Peyer's patch (tissue), 4 donors: ENCODE data around the gene CCNB1. TPM values are rescaled to one million over a fixed set of nuclear protein-coding genes. Genes with fewer than 3 reads are reported as not detected.

Experiments used
- DNase-seq, 3 donors: peaks; one replicate each; pipeline ENCODE4 v3.0.0-alpha.2; 2017 to 2019
- H3K27ac ChIP-seq, 4 donors: fragments of 200-600 bp; sonication (generic); one replicate each; pipeline ENCODE4 v1.5.1; 2016 to 2019
- H3K27me3 ChIP-seq, 2 donors: fragments of 200-600 bp; sonication (generic); one replicate each; pipeline ENCODE4 v1.5.1; 2019
- H3K36me3 ChIP-seq, 3 donors: fragments of 200-600 bp; sonication (generic); one replicate each; pipeline ENCODE4 v1.5.1; 2016 to 2019
- H3K4me1 ChIP-seq, 4 donors: fragments of 200-600 bp; sonication (generic); one replicate each; pipeline ENCODE4 v1.5.1; 2016 to 2019
- H3K4me3 ChIP-seq, 4 donors: fragments of 200-600 bp; sonication (generic); 1 replicate in 3 of 4; 2 replicates in 1 of 4; pipeline ENCODE4 v1.5.1; 2016 to 2019; ENCODE audit warnings: mild to moderate bottlenecking in 1 of 4
- H3K9me3 ChIP-seq, 4 donors: fragments of 200-600 bp; sonication (generic); one replicate each; pipeline ENCODE4 v1.5.1; 2016 to 2019; ENCODE audit warnings: mild to moderate bottlenecking in 1 of 4
- POLR2A ChIP-seq, 2 donors: fragments of 450-650 bp; IDR thresholded peaks; one replicate each; pipeline ENCODE4 v1.5.1; 2017; ENCODE audit warnings: antibody characterized with exemption in 2 of 2, mild to moderate bottlenecking in 2 of 2, moderate library complexity in 2 of 2
- total RNA-seq, 4 donors: library from RNA; depleted of rRNA; stranded (reverse); fragments of >200 nt; gene quantifications; one replicate each; pipeline ENCODE4 v1.1.0, GENCODE V29; 2016
- TF ChIP-seq, protein P1 (sequence below), 6 experiments: fragments of 450-650 bp in 4 of 6; fragments of 200-600 bp in 2 of 6; sonication (generic) in 1 of 6; IDR thresholded peaks; one replicate each; pipeline ENCODE4 v1.5.1; 2017 to 2019; ENCODE audit warnings: antibody characterized with exemption in 6 of 6, mild to moderate bottlenecking in 3 of 6, moderate library complexity in 1 of 6

CCNB1 gene
- total RNA-seq, 4 donors from 2014 or later = 8.1 to 22.3 (median 11.2) TPM

- Histone ChIP-seq H3K4me3 (no peak overlapping the region), H3K27ac (no peak overlapping the region), H3K4me1 (no peaks in the 10 kb centered on the region), H3K9me3 (no peaks in the 10 kb centered on the region), H3K36me3 (no peaks in the 10 kb centered on the region), H3K27me3 (no peaks in the 10 kb centered on the region)
- DNase-seq = no peak
- no peak for TF ChIP-seq POLR2A (IDR thresholded peaks at IDR 0.05)
- TF ChIP-seq, protein P1, sequence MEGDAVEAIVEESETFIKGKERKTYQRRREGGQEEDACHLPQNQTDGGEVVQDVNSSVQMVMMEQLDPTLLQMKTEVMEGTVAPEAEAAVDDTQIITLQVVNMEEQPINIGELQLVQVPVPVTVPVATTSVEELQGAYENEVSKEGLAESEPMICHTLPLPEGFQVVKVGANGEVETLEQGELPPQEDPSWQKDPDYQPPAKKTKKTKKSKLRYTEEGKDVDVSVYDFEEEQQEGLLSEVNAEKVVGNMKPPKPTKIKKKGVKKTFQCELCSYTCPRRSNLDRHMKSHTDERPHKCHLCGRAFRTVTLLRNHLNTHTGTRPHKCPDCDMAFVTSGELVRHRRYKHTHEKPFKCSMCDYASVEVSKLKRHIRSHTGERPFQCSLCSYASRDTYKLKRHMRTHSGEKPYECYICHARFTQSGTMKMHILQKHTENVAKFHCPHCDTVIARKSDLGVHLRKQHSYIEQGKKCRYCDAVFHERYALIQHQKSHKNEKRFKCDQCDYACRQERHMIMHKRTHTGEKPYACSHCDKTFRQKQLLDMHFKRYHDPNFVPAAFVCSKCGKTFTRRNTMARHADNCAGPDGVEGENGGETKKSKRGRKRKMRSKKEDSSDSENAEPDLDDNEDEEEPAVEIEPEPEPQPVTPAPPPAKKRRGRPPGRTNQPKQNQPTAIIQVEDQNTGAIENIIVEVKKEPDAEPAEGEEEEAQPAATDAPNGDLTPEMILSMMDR (IDR thresholded peaks at IDR 0.05) = no peak
These were observed 17.8 kb upstream of the CCNB1 start for GRCh38 chr5:69148981-69149675.

GRCh38 chr5:69149676-69150010 lies 17.3 kb upstream of the CCNB1 start:
- Histone ChIP-seq H3K4me3 (no peak overlapping the region), H3K9me3 (no peaks in the 10 kb centered on the region), H3K36me3 (no peaks in the 10 kb centered on the region), H3K27ac (no peak overlapping the region), H3K4me1 (no peaks in the 10 kb centered on the region), H3K27me3 (no peaks in the 10 kb centered on the region)
- TF ChIP-seq, protein P1 (IDR thresholded peaks at IDR 0.05) = no peak
- TF ChIP-seq POLR2A (IDR thresholded peaks at IDR 0.05) = no peak
- no peak for DNase-seq

DNA sequence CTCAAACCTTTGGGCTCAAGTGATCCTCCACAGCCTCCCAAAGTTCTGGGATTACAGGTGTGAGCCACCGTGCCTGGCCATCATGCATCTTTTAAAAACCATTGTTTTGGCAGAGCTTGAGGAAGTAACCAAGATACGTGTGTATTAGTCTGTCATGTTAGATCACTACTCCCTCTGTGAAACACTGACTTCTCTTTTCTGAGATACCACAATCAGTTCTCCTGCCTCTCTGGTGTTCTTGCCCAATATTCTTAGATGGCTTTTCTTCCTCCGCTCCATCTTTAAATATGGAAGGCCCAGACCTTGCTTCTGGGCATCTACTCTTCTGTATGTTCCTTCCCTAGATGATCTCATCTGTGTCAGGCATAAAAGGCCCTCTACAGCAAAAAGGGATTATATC lies 14.2 kb upstream of the CCNB1 start:
- TF ChIP-seq, protein P1 (IDR thresholded peaks at IDR 0.05) = no peak
- TF ChIP-seq POLR2A (IDR thresholded peaks at IDR 0.05) = no peak
- Histone ChIP-seq H3K9me3 (no peaks in the 10 kb centered on the region), H3K36me3 (no peaks in the 10 kb centered on the region), H3K4me1 (no peaks in the 10 kb centered on the region), H3K27me3 (no peaks in the 10 kb centered on the region), H3K27ac (no peak overlapping the region), H3K4me3 (no peak overlapping the region)
- no peak for DNase-seq

DNA sequence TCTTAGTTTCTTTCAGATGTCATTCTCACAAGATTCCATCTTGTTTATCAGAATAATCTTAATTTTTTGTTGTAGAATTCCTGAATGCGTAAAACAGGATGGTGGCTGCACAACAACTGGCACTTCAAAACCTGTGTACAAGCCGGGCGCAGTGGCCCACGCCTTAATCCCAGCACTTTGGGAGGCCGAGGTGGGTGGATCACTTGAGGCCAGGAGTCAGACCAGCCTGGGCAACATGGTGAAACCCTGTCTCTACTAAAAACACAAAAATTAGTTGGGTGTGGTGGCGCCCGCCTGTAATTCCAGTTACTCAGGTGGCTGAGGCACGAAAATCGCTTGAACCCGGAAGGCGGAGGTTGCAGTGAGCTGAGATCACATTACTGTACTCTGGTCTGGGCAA lies 10.5 kb upstream of the CCNB1 start:
- no peaks in the 10 kb centered on the region for H3K9me3 ChIP-seq
- no peak for DNase-seq
- H3K4me1 ChIP-seq = no peaks in the 10 kb centered on the region
- no peaks in the 10 kb centered on the region for H3K36me3 ChIP-seq
- no peaks in the 10 kb centered on the region for H3K27me3 ChIP-seq
- no peak overlapping the region for H3K27ac ChIP-seq
- TF ChIP-seq, protein P1 (IDR thresholded peaks at IDR 0.05) = no peak
- TF ChIP-seq POLR2A (IDR thresholded peaks at IDR 0.05) = no peak
- no peak overlapping the region for H3K4me3 ChIP-seq

- no peak overlapping the region for H3K27ac ChIP-seq
- no peak overlapping the region for H3K4me3 ChIP-seq
- DNase-seq = no peak
- no peaks in the 10 kb centered on the region for H3K27me3 ChIP-seq
- H3K4me1 ChIP-seq = no peaks in the 10 kb centered on the region
- H3K36me3 ChIP-seq = no peaks in the 10 kb centered on the region
- TF ChIP-seq, protein P1 (IDR thresholded peaks at IDR 0.05) = no peak
- no peak for TF ChIP-seq POLR2A (IDR thresholded peaks at IDR 0.05)
- H3K9me3 ChIP-seq = no peaks in the 10 kb centered on the region
These were observed 8.9 kb upstream of the CCNB1 start for GRCh38 chr5:69158039-69158438.

GRCh38 chr5:69160651-69161050 lies 6.3 kb upstream of the CCNB1 start:
- Histone ChIP-seq H3K4me3 (no peak overlapping the region), H3K27ac (no peak overlapping the region), H3K36me3 (no peaks in the 10 kb centered on the region), H3K9me3 (no peaks in the 10 kb centered on the region), H3K4me1 (no peaks in the 10 kb centered on the region), H3K27me3 (no peaks in the 10 kb centered on the region)
- TF ChIP-seq POLR2A (IDR thresholded peaks at IDR 0.05) = no peak
- TF ChIP-seq, protein P1 (IDR thresholded peaks at IDR 0.05) = no peak
- DNase-seq = no peak
